K562 (cell line): Measurements from ENCODE around the gene BTBD2. TPM values are rescaled to one million over a fixed set of nuclear protein-coding genes. Genes with fewer than 3 reads are reported as not detected.
A peak's percentile ranks its signal among the peaks of the same experiment; 100 is the strongest.

Experiments
- COPS2 ChIP-seq: fragments of 450-650 bp; conservative IDR thresholded peaks from 2 replicates; pipeline ENCODE4 v1.6.1; 2016; ENCODE audit warnings: mild to moderate bottlenecking, moderate library complexity
- HDAC8 ChIP-seq: fragments of 450-650 bp; IDR thresholded peaks from 2 replicates; pipeline ENCODE4 v1.6.1; 2016; ENCODE audit warnings: mild to moderate bottlenecking, missing genetic modification characterization, moderate library complexity, missing compliant biosample characterization
- MLX ChIP-seq, 2 experiments: fragments of 450-650 bp in 1 of 2; sonication (generic) in 1 of 2; formaldehyde crosslinking; conservative IDR thresholded peaks; 2 replicates each; pipeline versions ENCODE4 v1.4.0 to v1.8.1; 2020 to 2022; ENCODE audit warnings: mild to moderate bottlenecking in 1 of 2, missing genetic modification reagents in 1 of 2
- NFATC3 ChIP-seq: fragments of 450-650 bp; IDR thresholded peaks from 2 replicates; pipeline ENCODE4 v1.6.1; 2017; ENCODE audit warnings: mild to moderate bottlenecking
- NKRF ChIP-seq: fragments of 450-650 bp; IDR thresholded peaks from 2 replicates; pipeline ENCODE4 v1.6.1; 2016; ENCODE audit warnings: borderline replicate concordance
- SIN3B ChIP-seq: fragments of 450-650 bp; IDR thresholded peaks from 2 replicates; pipeline ENCODE4 v1.6.1; 2017; ENCODE audit warnings: low read depth, mild to moderate bottlenecking, moderate library complexity
- SMAD3 ChIP-seq: fragments of 450-650 bp; formaldehyde crosslinking; conservative IDR thresholded peaks from 2 replicates; pipeline ENCODE4 v1.4.0; 2020; ENCODE audit warnings: mild to moderate bottlenecking
- SMARCC2 ChIP-seq: fragments of 450-650 bp; IDR thresholded peaks from 2 replicates; pipeline ENCODE4 v1.6.1; 2017; ENCODE audit warnings: antibody characterized with exemption, moderate library complexity, mild to moderate bottlenecking, low read depth
- TAF15 ChIP-seq: fragments of 200-400 bp; formaldehyde crosslinking; IDR thresholded peaks from 2 replicates; pipeline ENCODE4 v1.6.1; 2017; ENCODE audit warnings: mild to moderate bottlenecking, low read depth, low read length, moderate library complexity
- ZNF274 ChIP-seq: IDR thresholded peaks from 2 replicates; pipeline ENCODE4 v1.6.1; 2011; ENCODE audit warnings: low read depth, mild to moderate bottlenecking, low read length, moderate library complexity, borderline replicate concordance
- ZNF431 ChIP-seq: sonication (generic); formaldehyde crosslinking; IDR thresholded peaks from 2 replicates; pipeline ENCODE4 v1.8.0; 2022; ENCODE audit warnings: mild to moderate bottlenecking, missing genetic modification reagents
- ZNF764 ChIP-seq: fragments of 250-450 bp; sonication (Bioruptor Pico); IDR thresholded peaks from 2 replicates; pipeline ENCODE4 v1.4.0; 2020; ENCODE audit warnings: low read depth, mild to moderate bottlenecking, moderate library complexity
- polyA plus RNA-seq, 8 experiments: library from polyadenylated mRNA; depleted of rRNA in 4 of 8; stranded (reverse) in 5 of 8; unstranded in 3 of 8; fragments of >200 nt; fragmentation: Nextera tagmentation in 2 of 8; fragmentation: Illumina TruSeq in 1 of 8; extraction: Ambion mirVana in 2 of 8; extraction: Trizol in 1 of 8; gene quantifications; 2 replicates each; pipeline versions ENCODE4 v1.2.1 to v1.2.3, GENCODE V29; 2011 to 2014; ENCODE audit warnings: inconsistent platforms in 1 of 8, missing spikeins in 1 of 8
- total RNA-seq, 7 experiments: library from RNA; depleted of rRNA in 6 of 7; stranded (reverse); fragments of >200 nt in 6 of 7; fragmentation: Illumina TruSeq in 2 of 7; extraction: Trizol in 2 of 7; gene quantifications; 2 replicates each; pipeline versions ENCODE4 v1.2.1 to v1.2.3, GENCODE V29; 2011 to 2021; ENCODE audit warnings: low replicate concordance in 1 of 7
- TF ChIP-seq, protein P1 (sequence below): IDR thresholded peaks from 3 replicates; pipeline ENCODE4 v1.6.1; 2011; ENCODE audit warnings: borderline replicate concordance, mild to moderate bottlenecking, moderate library complexity; ENCODE audit not compliant: insufficient read length; ENCODE audit errors: extremely low read depth
- TF ChIP-seq, protein P2 (sequence below): sonication (generic); formaldehyde crosslinking; IDR thresholded peaks from 2 replicates; pipeline ENCODE4 v1.8.0; 2023; ENCODE audit warnings: missing genetic modification reagents, mild to moderate bottlenecking, borderline replicate concordance

BTBD2 gene
- total and polyA plus RNA-seq, 9 of the 15 experiments (the other 6 are each of a cell fraction or from before 2014, with no cell fraction given), result 0.10 to 15.6 (median 6.9) TPM

DNA sequence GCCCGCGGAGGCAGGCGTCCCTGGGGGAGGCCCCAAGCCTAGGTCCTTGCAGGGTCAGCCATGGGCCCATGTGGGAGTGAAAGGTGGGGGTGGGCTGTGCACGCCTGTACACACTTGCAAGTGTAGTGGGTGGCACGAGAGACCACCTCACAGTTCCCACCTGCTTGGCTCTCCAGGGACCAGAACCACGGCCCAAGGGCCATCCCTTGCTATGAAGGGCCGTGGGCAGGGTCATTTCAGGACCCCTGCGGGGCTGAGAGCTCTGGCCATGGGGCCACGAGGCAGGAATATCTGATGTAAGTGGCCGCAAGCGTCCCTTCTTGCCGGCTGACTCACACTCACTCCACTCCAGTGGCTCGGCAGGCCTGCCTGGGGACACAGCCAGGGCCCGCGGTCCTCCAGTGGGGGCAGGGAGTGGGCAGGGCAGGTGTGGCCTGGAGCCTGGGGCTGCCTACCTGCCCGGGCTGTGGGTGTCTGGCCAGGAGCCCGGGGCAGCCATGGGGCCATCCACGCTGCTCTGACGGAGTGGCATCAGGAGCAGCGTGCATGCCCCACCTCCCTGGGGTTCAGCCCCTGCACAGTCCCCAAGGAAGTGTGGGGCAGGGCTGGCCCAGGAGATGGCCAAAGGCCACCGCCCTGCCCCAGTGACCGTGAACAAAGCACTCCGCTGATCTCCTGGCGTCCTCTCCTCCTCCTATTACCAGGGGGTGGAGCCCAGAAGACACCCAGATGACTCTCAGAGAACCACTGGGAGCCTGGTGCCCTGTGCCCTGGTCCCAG is 44.1 kb upstream of the BTBD2 start (continued):
- TF ChIP-seq, protein P1, sequence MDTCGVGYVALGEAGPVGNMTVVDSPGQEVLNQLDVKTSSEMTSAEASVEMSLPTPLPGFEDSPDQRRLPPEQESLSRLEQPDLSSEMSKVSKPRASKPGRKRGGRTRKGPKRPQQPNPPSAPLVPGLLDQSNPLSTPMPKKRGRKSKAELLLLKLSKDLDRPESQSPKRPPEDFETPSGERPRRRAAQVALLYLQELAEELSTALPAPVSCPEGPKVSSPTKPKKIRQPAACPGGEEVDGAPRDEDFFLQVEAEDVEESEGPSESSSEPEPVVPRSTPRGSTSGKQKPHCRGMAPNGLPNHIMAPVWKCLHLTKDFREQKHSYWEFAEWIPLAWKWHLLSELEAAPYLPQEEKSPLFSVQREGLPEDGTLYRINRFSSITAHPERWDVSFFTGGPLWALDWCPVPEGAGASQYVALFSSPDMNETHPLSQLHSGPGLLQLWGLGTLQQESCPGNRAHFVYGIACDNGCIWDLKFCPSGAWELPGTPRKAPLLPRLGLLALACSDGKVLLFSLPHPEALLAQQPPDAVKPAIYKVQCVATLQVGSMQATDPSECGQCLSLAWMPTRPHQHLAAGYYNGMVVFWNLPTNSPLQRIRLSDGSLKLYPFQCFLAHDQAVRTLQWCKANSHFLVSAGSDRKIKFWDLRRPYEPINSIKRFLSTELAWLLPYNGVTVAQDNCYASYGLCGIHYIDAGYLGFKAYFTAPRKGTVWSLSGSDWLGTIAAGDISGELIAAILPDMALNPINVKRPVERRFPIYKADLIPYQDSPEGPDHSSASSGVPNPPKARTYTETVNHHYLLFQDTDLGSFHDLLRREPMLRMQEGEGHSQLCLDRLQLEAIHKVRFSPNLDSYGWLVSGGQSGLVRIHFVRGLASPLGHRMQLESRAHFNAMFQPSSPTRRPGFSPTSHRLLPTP, result no peak
- no peak for TF ChIP-seq MLX (CRISPR knock-in tag; conservative IDR thresholded peaks at IDR 0.05)
- TF ChIP-seq, protein P2, sequence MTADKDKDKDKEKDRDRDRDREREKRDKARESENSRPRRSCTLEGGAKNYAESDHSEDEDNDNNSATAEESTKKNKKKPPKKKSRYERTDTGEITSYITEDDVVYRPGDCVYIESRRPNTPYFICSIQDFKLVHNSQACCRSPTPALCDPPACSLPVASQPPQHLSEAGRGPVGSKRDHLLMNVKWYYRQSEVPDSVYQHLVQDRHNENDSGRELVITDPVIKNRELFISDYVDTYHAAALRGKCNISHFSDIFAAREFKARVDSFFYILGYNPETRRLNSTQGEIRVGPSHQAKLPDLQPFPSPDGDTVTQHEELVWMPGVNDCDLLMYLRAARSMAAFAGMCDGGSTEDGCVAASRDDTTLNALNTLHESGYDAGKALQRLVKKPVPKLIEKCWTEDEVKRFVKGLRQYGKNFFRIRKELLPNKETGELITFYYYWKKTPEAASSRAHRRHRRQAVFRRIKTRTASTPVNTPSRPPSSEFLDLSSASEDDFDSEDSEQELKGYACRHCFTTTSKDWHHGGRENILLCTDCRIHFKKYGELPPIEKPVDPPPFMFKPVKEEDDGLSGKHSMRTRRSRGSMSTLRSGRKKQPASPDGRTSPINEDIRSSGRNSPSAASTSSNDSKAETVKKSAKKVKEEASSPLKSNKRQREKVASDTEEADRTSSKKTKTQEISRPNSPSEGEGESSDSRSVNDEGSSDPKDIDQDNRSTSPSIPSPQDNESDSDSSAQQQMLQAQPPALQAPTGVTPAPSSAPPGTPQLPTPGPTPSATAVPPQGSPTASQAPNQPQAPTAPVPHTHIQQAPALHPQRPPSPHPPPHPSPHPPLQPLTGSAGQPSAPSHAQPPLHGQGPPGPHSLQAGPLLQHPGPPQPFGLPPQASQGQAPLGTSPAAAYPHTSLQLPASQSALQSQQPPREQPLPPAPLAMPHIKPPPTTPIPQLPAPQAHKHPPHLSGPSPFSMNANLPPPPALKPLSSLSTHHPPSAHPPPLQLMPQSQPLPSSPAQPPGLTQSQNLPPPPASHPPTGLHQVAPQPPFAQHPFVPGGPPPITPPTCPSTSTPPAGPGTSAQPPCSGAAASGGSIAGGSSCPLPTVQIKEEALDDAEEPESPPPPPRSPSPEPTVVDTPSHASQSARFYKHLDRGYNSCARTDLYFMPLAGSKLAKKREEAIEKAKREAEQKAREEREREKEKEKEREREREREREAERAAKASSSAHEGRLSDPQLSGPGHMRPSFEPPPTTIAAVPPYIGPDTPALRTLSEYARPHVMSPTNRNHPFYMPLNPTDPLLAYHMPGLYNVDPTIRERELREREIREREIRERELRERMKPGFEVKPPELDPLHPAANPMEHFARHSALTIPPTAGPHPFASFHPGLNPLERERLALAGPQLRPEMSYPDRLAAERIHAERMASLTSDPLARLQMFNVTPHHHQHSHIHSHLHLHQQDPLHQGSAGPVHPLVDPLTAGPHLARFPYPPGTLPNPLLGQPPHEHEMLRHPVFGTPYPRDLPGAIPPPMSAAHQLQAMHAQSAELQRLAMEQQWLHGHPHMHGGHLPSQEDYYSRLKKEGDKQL (CRISPR knock-in tag), result no peak
- peak; percentile 84 for TF ChIP-seq SMAD3 (CRISPR knock-in tag)
- no peak for TF ChIP-seq NFATC3
- TF ChIP-seq NKRF, result no peak
- TF ChIP-seq SMARCC2, result peak; percentile 70
- TF ChIP-seq ZNF274, result no peak
- no peak; the same call in 1 of the 2 replicates for TF ChIP-seq SIN3B
- no peak for TF ChIP-seq COPS2
- no peak for TF ChIP-seq ZNF431 (CRISPR knock-in tag)
- no peak for TF ChIP-seq TAF15
- peak; percentile 97 for TF ChIP-seq HDAC8 (tag)
- 0 out of 2 replicates have a peak, but pooled peaks have one; percentile 45 for TF ChIP-seq ZNF764 (CRISPR knock-in tag)
